Measurements from ENCODE around the gene TBXAS1. TPM values are rescaled to one million over a fixed set of nuclear protein-coding genes. Genes with fewer than 3 reads are reported as not detected.

TBXAS1 gene
- polyA plus RNA-seq, 2 of the 4 experiments (the other 2 are of a cell fraction), result 8.8 to 11.6 TPM

GRCh38 chr7:139838876-139839275 is 9.8 kb downstream of the TBXAS1 start:
- TF ChIP-seq HOXB13 (CRISPR knock-in tag; IDR thresholded peaks at IDR 0.05; ENCODE audit: low read depth) (no peak), POLR2A (IDR thresholded peaks at IDR 0.05; ENCODE audit: low read length) (no peak), REST (IDR thresholded peaks at IDR 0.05) (no peak), MYC (IDR thresholded peaks at IDR 0.05; ENCODE audit: borderline replicate concordance, low read length) (no peak), JUNB (IDR thresholded peaks at IDR 0.05) (no peak), SREBF2 (IDR thresholded peaks at IDR 0.05) (no peak), HEYL (CRISPR knock-in tag; IDR thresholded peaks at IDR 0.05) (no peak), ATOH8 (CRISPR knock-in tag; IDR thresholded peaks at IDR 0.05; ENCODE audit: low read depth) (no peak), ZFP36 (IDR thresholded peaks at IDR 0.05; ENCODE audit: borderline replicate concordance, partially characterized antibody) (no peak), MAZ (IDR thresholded peaks at IDR 0.05; ENCODE audit: borderline replicate concordance, low read depth, low read length) (no peak), RNF2 (IDR thresholded peaks at IDR 0.05; ENCODE audit: borderline replicate concordance, low read depth) (no peak), NPAS2 (CRISPR knock-in tag; IDR thresholded peaks at IDR 0.05; ENCODE audit: borderline replicate concordance) (no peak), MAFK (IDR thresholded peaks at IDR 0.05; ENCODE audit: partially characterized antibody) (no peak), JUN (IDR thresholded peaks at IDR 0.05) (no peak)
- ChIA-PET CTCF (interaction anchor here (1.5 kb wide), 1 partner anchor 29 kb away, joined by 3 read pairs; no protein-coding TSS in a partner anchor), POLR2A (no interaction called here)
- 86% methylated on average over 6 of the region's 6 CpGs for WGBS (ENCODE audit: missing lambda C conversion rate)
- Histone ChIP-seq H3K27ac (no peak overlapping the region), H3K4me3 (no peak overlapping the region), H3K4me2 (no peak overlapping the region), H3K9me3 (peaks cover 10% of the 10 kb centered on the region; the same call in 1 of the 3 replicates), H3K4me1 (no peaks in the 10 kb centered on the region)
- FAIRE-seq, result no peak
- DNase-seq (ENCODE audit: low read depth in 1 of 2, low spot score in 1 of 2), result no peak
- ATAC-seq, result no peak

GRCh38 chr7:139840776-139841175 is 11.7 kb downstream of the TBXAS1 start:
- WGBS (ENCODE audit: missing lambda C conversion rate), result 80% methylated on average over 13 of the region's 13 CpGs
- Histone ChIP-seq H3K4me2 (no peak overlapping the region), H3K4me1 (no peaks in the 10 kb centered on the region), H3K9me3 (peaks cover 8% of the 10 kb centered on the region; the same call in 1 of the 3 replicates), H3K4me3 (no peak overlapping the region), H3K27ac (no peak overlapping the region)
- ChIA-PET CTCF (no interaction called here), POLR2A (no interaction called here)
- no peak for FAIRE-seq
- no peak for DNase-seq (ENCODE audit: low read depth in 1 of 2, low spot score in 1 of 2)
- TF ChIP-seq ATOH8 (CRISPR knock-in tag; IDR thresholded peaks at IDR 0.05; ENCODE audit: low read depth) (no peak), BHLHE40 (IDR thresholded peaks at IDR 0.05; ENCODE audit: low read depth, low read length) (no peak), HOXB13 (CRISPR knock-in tag; IDR thresholded peaks at IDR 0.05; ENCODE audit: low read depth) (no peak), EP300 (IDR thresholded peaks at IDR 0.05) (no peak), PHF8 (IDR thresholded peaks at IDR 0.05; ENCODE audit: borderline replicate concordance, low read depth) (no peak), CHD4 (IDR thresholded peaks at IDR 0.05; ENCODE audit: borderline replicate concordance) (no peak), PBX3 (IDR thresholded peaks at IDR 0.05) (no peak), MAX (IDR thresholded peaks at IDR 0.05) (no peak), HES2 (IDR thresholded peaks at IDR 0.05) (no peak), TFCP2L1 (CRISPR knock-in tag; IDR thresholded peaks at IDR 0.05) (no peak), CEBPB (IDR thresholded peaks at IDR 0.05) (no peak), HEYL (CRISPR knock-in tag; IDR thresholded peaks at IDR 0.05) (no peak), RARB (CRISPR knock-in tag; IDR thresholded peaks at IDR 0.05) (no peak), SMC3 (IDR thresholded peaks at IDR 0.05) (no peak), CBX2 (IDR thresholded peaks at IDR 0.05; ENCODE audit: borderline replicate concordance, low read depth) (no peak), FOSB (CRISPR knock-in tag; IDR thresholded peaks at IDR 0.05) (no peak), HDAC2 (IDR thresholded peaks at IDR 0.05) (no peak)
- ATAC-seq, result no peak
